Epidermal melanocyte (primary cell): ENCODE data around the gene CHP1.
"Not testable (repeated sequence)": the region's sequence is repeated elsewhere in the genome, so short reads cannot be mapped to it uniquely, and the experiment has no call there.

Source experiments
- DNase-seq: peaks from one replicate; pipeline ENCODE4 v3.0.0; 2011; ENCODE audit warnings: low spot score; ENCODE audit not compliant: insufficient read length

Gene CHP1

GRCh38 chr15:41291065-41291631 lies 60.1 kb downstream of the CHP1 start:
- DNase-seq = no peak

GRCh38 chr15:41292521-41292920 lies 61.5 kb downstream of the CHP1 start:
- DNase-seq = no peak

- DNase-seq = not testable (repeated sequence)
Observed at GRCh38 chr15:41301139-41301538, 70.1 kb downstream of the CHP1 start.

- no peak for DNase-seq
Observed at GRCh38 chr15:41301587-41301986, 70.5 kb downstream of the CHP1 start.

- no peak for DNase-seq
Observed at GRCh38 chr15:41304149-41304770, 73.2 kb downstream of the CHP1 start.

GRCh38 chr15:41307679-41308078 lies 76.6 kb downstream of the CHP1 start:
- no peak for DNase-seq

GRCh38 chr15:41309226-41309905 lies 78.3 kb downstream of the CHP1 start:
- no peak for DNase-seq

- not testable (repeated sequence) for DNase-seq
Observed at GRCh38 chr15:41320805-41321330, 89.8 kb downstream of the CHP1 start.

GRCh38 chr15:41323611-41324010 lies 92.5 kb downstream of the CHP1 start:
- DNase-seq = no peak

- DNase-seq = no peak
Observed at GRCh38 chr15:41331281-41331680, 100.2 kb downstream of the CHP1 start.
